GM12864 (cell line): Measurements from ENCODE around the gene INPP4A.
"Not testable (repeated sequence)": the region's sequence is repeated elsewhere in the genome, so short reads cannot be mapped to it uniquely, and the experiment has no call there.

Experiments
- DNase-seq: peaks from one replicate; pipeline ENCODE4 v3.0.0-alpha.2; 2011; ENCODE audit warnings: low read depth
- H3K4me3 ChIP-seq: 2 replicates; pipeline ENCODE4 v1.5.1; 2011; ENCODE audit warnings: mild to moderate bottlenecking, low read depth, low read length, control low read depth
- CTCF ChIP-seq: IDR thresholded peaks from 2 replicates; pipeline ENCODE4 v1.5.1; 2011; ENCODE audit warnings: low read depth, mild to moderate bottlenecking, moderate library complexity, low read length, control low read depth, inconsistent platforms; ENCODE audit errors: missing control alignments

The INPP4A gene

GRCh38 chr2:98422449-98422848 is 22.2 kb upstream of the INPP4A start:
- TF ChIP-seq CTCF = no peak
- DNase-seq = no peak
- no peak overlapping the region for H3K4me3 ChIP-seq

GRCh38 chr2:98426771-98427170 is 17.9 kb upstream of the INPP4A start:
- H3K4me3 ChIP-seq = no peak overlapping the region
- TF ChIP-seq CTCF = no peak
- DNase-seq = no peak

GRCh38 chr2:98432145-98432544 is 12.5 kb upstream of the INPP4A start:
- TF ChIP-seq CTCF = no peak
- no peak for DNase-seq

GRCh38 chr2:98433363-98433964 is 11.2 kb upstream of the INPP4A start:
- no peak overlapping the region for H3K4me3 ChIP-seq
- no peak for DNase-seq
- TF ChIP-seq CTCF = no peak

More at GRCh38 chr2:98432145-98432544, 12.5 kb upstream of the INPP4A start:
- no peak overlapping the region for H3K4me3 ChIP-seq

- DNase-seq = no peak
- TF ChIP-seq CTCF = no peak
- no peak overlapping the region for H3K4me3 ChIP-seq
Observed at GRCh38 chr2:98434492-98434891, 10.2 kb upstream of the INPP4A start.

- not testable (repeated sequence) for H3K4me3 ChIP-seq, DNase-seq
Observed at GRCh38 chr2:98435670-98436069, 9.0 kb upstream of the INPP4A start.

- H3K4me3 ChIP-seq = no peak overlapping the region
- DNase-seq = no peak
- TF ChIP-seq CTCF = no peak
Observed at GRCh38 chr2:98436734-98437133, 7.9 kb upstream of the INPP4A start.
